GM20431 (cell line): ENCODE measurements around the gene TBX18.

Experiments
- in situ Hi-C: fragments of 300-500 bp; cut with MseI, MboI; formaldehyde crosslinking; loops from one replicate; pipeline ENCODE4 v1.15.0; 2020; ENCODE audit warnings: low sequenced_read_pairs; ENCODE audit not compliant: unreplicated experiment

TBX18 gene

GRCh38 chr6:84773431-84774156 is 9.2 kb upstream of the TBX18 start:
- in situ Hi-C loops = no loop called here

DNA sequence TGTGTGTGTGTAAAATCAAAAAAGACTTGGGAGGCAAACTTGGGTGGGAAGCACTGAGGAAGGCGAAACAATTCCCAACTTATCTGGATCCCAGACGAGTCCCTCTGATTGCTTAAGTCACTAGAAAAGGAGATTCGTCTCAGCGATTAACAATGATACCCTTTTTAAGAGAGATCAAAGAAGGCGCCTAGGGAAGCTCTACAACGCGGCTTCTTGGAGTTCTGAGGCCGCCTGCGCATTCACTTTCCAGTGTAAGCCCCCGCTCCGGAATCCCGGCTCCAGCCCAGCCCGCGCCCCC is 8.7 kb upstream of the TBX18 start:
- in situ Hi-C loops = no loop called here

GRCh38 chr6:84772428-84773132 is 8.2 kb upstream of the TBX18 start:
- in situ Hi-C loops = no loop called here

- in situ Hi-C loops = no loop called here
These were observed 7.5 kb upstream of the TBX18 start for GRCh38 chr6:84771756-84772356.

DNA sequence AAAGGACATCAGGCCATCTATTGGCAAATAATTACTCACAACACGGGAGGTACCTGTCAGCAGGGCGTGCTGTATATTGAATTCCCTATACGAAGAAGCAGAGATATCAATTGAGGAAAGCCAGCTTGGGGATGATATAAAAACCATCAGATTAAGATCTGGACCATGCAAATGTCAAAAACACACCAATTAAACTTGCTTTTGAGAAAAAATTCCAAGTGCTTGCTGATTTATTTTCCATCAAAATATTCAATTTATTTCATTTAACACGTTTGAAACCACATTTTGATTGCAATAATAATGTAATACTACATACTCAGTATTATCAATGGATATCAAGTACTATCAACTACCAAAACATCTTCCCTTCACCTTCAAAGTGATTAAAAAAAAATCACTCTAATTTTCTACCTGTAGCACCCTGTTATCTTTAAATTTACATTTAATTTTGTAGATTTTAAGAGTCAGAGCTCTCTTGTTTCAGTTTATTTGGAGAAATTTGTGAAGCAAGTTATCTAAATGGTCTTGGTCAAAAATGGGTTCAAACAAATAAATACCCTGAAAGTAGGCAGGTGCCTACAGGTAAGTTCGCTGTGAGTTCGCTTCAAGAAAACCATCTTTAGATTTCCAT is 6.8 kb upstream of the TBX18 start:
- in situ Hi-C loops = no loop called here

- in situ Hi-C loops = no loop called here
These were observed 6.1 kb upstream of the TBX18 start for GRCh38 chr6:84770521-84770920.

DNA sequence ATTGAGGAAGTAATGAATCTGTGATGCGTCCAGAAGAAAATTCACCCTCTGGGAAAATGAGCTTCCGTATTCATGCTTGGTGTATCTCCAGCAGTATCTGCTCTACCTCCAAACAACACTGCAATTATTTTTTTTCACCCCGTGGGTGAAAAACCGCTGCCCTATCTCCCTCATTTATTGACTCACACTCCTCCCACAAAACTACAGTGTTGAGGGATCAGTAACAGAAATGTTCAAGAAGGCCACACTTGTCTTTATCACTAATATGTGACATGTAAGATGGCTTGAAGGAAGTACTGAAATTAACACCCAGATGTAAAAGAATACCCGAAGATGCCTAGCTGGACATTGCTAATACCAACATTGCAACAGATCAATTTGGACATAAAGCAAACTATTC is 4.9 kb upstream of the TBX18 start:
- in situ Hi-C loops = no loop called here

- in situ Hi-C loops = no loop called here
These were observed 4.2 kb upstream of the TBX18 start for GRCh38 chr6:84768442-84769174.

DNA sequence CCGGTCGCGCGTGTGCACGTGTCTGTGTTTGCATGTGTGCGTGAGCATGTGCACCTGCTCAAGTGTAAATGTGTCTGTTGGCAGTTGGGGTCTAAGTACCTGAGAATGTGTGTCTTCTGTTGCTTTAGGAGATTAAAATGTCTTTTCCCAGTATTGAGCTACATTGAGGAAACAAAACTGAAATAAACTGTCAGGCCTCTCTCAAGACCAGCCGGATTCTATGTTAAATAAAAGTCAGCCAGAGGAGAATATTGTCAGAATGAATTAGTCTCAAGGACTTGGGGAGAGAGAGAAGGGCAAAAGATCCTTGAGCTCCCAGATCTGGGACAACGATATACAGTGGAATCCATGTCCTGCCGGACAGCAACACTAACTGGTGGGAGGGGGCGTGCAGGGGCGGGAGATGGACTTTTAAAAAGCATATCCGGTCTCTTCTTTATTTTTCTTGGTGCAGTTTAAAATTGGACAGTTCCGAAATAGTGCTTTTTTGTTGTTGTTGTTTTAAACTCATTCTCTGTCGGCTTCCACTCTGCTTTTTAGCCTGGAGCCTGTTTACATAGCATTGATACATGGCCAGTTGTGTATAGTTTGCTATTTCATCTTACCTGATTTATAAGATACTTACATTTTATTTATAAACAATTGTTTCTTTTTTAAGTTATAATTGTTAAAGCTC is 3.3 kb upstream of the TBX18 start:
- in situ Hi-C loops = no loop called here

DNA sequence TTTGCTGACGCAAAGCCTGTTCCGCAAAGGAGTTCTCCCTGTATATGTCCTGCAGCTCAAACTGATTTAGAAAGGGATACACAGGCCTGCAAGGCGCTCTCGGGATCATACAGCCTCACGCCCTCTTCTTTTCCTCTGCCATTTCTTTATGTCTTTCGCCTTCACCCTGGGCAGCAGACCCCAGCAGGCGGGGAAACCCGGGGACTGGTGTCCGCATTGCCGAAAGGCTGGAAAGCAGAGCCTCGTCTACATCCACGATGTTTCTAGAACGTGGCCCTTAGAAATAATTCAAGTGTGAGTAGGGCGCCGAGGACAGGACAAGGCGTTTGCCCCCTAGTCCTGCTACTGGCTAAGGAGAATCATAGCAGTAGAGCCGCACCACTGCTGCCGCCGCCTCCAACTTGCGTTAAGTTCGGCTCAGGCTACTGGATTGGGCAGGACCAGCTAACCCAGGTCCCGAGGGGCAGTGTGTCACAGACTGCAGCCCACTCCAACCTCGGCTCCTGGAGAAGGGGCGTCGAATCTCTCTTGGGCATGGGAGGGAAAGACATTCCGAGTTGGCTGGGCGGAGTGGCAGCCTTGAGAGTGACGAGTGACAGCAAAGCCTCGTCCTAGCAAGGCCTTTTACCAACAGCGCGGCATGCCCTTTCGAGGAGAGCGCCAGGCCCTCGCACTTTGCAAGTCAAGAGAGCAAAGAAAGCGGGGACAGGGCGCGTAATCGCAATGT is 2.6 kb upstream of the TBX18 start:
- in situ Hi-C loops = no loop called here

- in situ Hi-C loops = no loop called here
These were observed 1.9 kb upstream of the TBX18 start for GRCh38 chr6:84766118-84766798.

DNA sequence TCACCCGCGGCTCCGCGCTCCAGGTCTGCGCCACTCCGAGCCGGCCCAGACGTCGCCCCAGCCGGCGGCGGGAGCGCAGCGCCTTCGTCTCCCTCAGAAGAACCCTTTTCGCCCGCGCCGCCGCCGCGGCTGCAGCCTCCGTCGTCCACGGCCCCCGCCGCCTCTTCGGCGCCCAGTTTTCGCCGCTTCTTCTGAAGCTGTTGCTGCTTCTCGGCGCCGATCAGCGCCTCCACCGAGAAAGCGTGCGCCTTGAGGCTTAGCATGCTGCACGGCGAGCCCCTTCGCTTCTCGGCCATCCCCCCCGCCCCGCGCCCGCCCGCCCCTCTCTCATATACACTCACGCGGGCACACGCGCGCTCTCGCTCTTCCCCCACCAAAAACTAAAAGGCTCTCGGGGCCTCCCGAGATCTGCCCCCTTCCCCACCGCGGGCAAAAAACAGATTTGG is 489 bp downstream of the TBX18 start:
- in situ Hi-C loops = no loop called here

- in situ Hi-C loops = no loop called here
These were observed 1.2 kb downstream of the TBX18 start for GRCh38 chr6:84763003-84763885.

- in situ Hi-C loops = no loop called here
These were observed 2.0 kb downstream of the TBX18 start for GRCh38 chr6:84762220-84763002.

DNA sequence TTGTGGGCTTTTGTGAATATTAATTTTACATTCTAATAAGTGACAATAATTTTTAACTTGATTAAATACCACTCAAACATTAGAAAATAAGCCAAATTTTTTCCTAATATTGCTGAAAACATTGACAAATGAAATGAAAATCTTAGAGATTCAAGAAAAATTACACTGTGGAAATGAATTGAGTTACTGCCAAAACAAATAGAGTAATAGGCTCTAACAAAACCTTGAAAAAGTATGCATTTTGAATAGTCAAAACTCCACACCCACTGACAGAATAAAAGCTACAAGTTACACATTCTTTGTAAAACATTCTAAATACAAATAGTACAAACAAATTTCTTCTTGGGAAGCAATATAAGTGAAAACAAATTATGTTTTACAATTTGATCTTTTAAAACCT is 5.9 kb downstream of the TBX18 start:
- in situ Hi-C loops = no loop called here

DNA sequence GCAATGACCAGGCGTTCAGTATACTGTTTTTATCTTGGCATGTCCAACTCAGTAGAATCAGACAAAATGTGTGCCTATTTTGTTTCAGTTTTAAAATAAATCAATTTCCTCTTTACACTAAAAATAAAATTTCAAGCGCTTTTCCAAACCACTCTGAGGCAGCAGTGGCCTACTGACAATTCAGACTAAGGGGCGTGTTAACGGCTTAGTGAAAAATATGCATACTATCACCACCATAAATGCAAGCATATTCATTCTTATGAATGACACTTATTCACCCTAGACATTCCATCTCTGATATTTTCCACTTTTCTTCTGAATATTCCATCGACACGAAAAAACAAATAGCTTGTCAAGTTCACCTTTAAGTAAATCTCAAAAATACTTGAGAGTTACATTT is 7.5 kb downstream of the TBX18 start:
- in situ Hi-C loops = no loop called here

- in situ Hi-C loops = no loop called here
These were observed 7.9 kb downstream of the TBX18 start for GRCh38 chr6:84756466-84756865.
